Hepatocyte (in vitro differentiated cells): ENCODE data around the gene LSM12.

ENCODE experiments used
- CTCF ChIP-seq: fragments of 200-600 bp; sonication (generic); IDR thresholded peaks from 2 replicates; pipeline ENCODE4 v1.5.1; 2016; ENCODE audit warnings: antibody characterized with exemption, mild to moderate bottlenecking; ENCODE audit not compliant: poor library complexity
- EZH2 ChIP-seq: fragments of 200-600 bp; sonication (generic); IDR thresholded peaks from 2 replicates; pipeline ENCODE4 v1.6.1; 2016; ENCODE audit warnings: antibody characterized with exemption, mild to moderate bottlenecking, borderline replicate concordance
- EZH2phosphoT487 ChIP-seq: fragments of 200-600 bp; sonication (generic); IDR thresholded peaks from one replicate; pipeline ENCODE4 v1.6.1; 2018; ENCODE audit warnings: antibody characterized with exemption, mild to moderate bottlenecking, low read depth, moderate library complexity; ENCODE audit not compliant: unreplicated experiment, severe bottlenecking

- TF ChIP-seq CTCF = no peak
- no peak for TF ChIP-seq EZH2
- no peak for TF ChIP-seq EZH2phosphoT487
Measured at GRCh38 chr17:44093231-44093900, 26.9 kb upstream of the LSM12 start.
